H1 (cell line): ENCODE data around the gene MT1F. TPM values are rescaled to one million over a fixed set of nuclear protein-coding genes. Genes with fewer than 3 reads are reported as not detected.

Source experiments
- CHD7 ChIP-seq: fragments of 300-600 bp; sonication (generic); IDR thresholded peaks from 2 replicates; pipeline ENCODE4 v1.7.1; 2012; ENCODE audit warnings: low read length, moderate library complexity, mild to moderate bottlenecking, inconsistent platforms; ENCODE audit not compliant: insufficient replicate concordance
- EP300 ChIP-seq, 2 experiments: IDR thresholded peaks; 1 replicate in 1 of 2; 2 replicates in 1 of 2; pipeline ENCODE4 v1.6.1; 2011 to 2012; ENCODE audit warnings: low read depth in 2 of 2, low read length in 2 of 2, mild to moderate bottlenecking in 2 of 2, borderline replicate concordance in 1 of 2, inconsistent platforms in 1 of 2, moderate library complexity in 1 of 2
- EZH2 ChIP-seq: fragments of 200-600 bp; sonication (generic); IDR thresholded peaks from 2 replicates; pipeline ENCODE4 v1.7.1; 2012; ENCODE audit warnings: low read depth, mild to moderate bottlenecking, moderate library complexity, low read length, inconsistent platforms; ENCODE audit not compliant: severe bottlenecking
- NANOG ChIP-seq: IDR thresholded peaks from 2 replicates; pipeline ENCODE4 v1.6.1; 2011; ENCODE audit warnings: low read length, low read depth, mild to moderate bottlenecking, inconsistent platforms; ENCODE audit not compliant: insufficient read depth, poor library complexity, severe bottlenecking
- SP4 ChIP-seq: IDR thresholded peaks from 2 replicates; pipeline ENCODE4 v1.6.1; 2012; ENCODE audit warnings: low read length, inconsistent platforms
- polyA plus RNA-seq, 7 experiments: library from polyadenylated mRNA; depleted of rRNA in 3 of 7; stranded (reverse) in 5 of 7; unstranded in 2 of 7; fragments of >200 nt in 5 of 7; fragments of 200-250 nt in 2 of 7; gene quantifications; 1 replicate in 5 of 7; 2 replicates in 1 of 7; 4 replicates in 1 of 7; pipeline versions ENCODE4 v1.2.1 to v1.2.3, GENCODE V29; 2011 to 2013; ENCODE audit warnings: missing spikeins in 2 of 7, mixed read lengths in 2 of 7
- total RNA-seq: library from RNA; stranded (reverse); fragmentation: NEBNext Ultra II Directional; extraction: Animal tissue kit (Norgen Biotek cat#: 25700); gene quantifications from 2 replicates; pipeline ENCODE4 v1.2.1, GENCODE V29; 2021

Gene MT1F
- total and polyA plus RNA-seq, 2 of the 8 experiments (the other 6 are each of a cell fraction or from before 2014, with no cell fraction given), result 5.9 to 20.8 TPM

DNA sequence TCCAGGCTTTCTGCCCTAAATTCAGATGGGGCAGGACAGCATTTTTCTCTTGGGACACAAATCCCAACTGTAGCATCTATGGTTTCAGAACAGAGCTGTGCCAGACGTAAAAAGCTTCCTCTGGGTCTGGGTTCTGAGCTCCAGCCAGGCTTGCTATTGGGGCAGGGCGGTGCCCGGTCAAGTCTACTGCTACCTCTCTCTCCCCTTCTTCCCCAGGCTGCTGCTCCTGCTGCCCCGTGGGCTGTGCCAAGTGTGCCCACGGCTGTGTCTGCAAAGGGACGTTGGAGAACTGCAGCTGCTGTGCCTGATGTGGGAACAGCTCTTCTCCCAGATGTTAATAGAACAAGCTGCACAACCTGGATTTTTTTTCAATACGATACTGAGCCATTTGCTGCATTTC, 24.2 kb upstream of the MT1F start (continued):
- TF ChIP-seq CHD7, result no peak
- no peak for TF ChIP-seq SP4
- TF ChIP-seq NANOG, result no peak
- TF ChIP-seq EP300 (IDR thresholded peaks at IDR 0.05; ENCODE audit: borderline replicate concordance in 1 of 2, low read depth in 2 of 2, low read length in 2 of 2), result no peak
- no peak for TF ChIP-seq EZH2
